Stomach (tissue), 9 donors: ENCODE data around the gene MTMR10. TPM values are rescaled to one million over a fixed set of nuclear protein-coding genes. Genes with fewer than 3 reads are reported as not detected.

ENCODE experiments used
- DNase-seq, 2 donors: peaks; one replicate each; pipeline versions ENCODE4 v3.0.0 to v3.0.0-alpha.2; 2013 to 2019
- H3K27ac ChIP-seq, 5 donors: fragments of 200-600 bp in 4 of 5; sonication (generic) in 4 of 5; one replicate each; pipeline ENCODE4 v1.5.1; 2013 to 2019; ENCODE audit warnings: mild to moderate bottlenecking in 1 of 5, moderate library complexity in 1 of 5
- H3K27me3 ChIP-seq, 3 donors: fragments of 200-600 bp; sonication (generic); one replicate each; pipeline ENCODE4 v1.5.1; 2017 to 2019; ENCODE audit warnings: mixed run types in 1 of 3
- H3K36me3 ChIP-seq, 4 donors: fragments of 200-600 bp; sonication (generic); 1 replicate in 3 of 4; 2 replicates in 1 of 4; pipeline ENCODE4 v1.5.1; 2016 to 2019
- H3K4me1 ChIP-seq, 4 donors: fragments of 200-600 bp; sonication (generic); one replicate each; pipeline ENCODE4 v1.5.1; 2016 to 2019
- H3K4me3 ChIP-seq, 4 donors: fragments of 200-600 bp; sonication (generic) in 3 of 4; one replicate each; pipeline ENCODE4 v1.5.1; 2016 to 2019; ENCODE audit warnings: mild to moderate bottlenecking in 1 of 4
- H3K9me3 ChIP-seq, 4 donors: fragments of 200-600 bp; sonication (generic); one replicate each; pipeline ENCODE4 v1.5.1; 2016 to 2019
- EP300 ChIP-seq: sonication (generic); formaldehyde crosslinking; IDR thresholded peaks from one replicate; pipeline ENCODE4 v1.6.1; 2017; ENCODE audit warnings: antibody characterized with exemption
- POLR2A ChIP-seq, 4 donors: fragments of 450-650 bp; IDR thresholded peaks; one replicate each; pipeline ENCODE4 v1.6.1; 2016; ENCODE audit warnings: antibody characterized with exemption in 4 of 4, control low read depth in 2 of 4, mild to moderate bottlenecking in 1 of 4, moderate library complexity in 1 of 4
- POLR2AphosphoS5 ChIP-seq, 3 donors: sonication (generic); formaldehyde crosslinking; IDR thresholded peaks; one replicate each; pipeline ENCODE4 v1.6.1; 2016; ENCODE audit warnings: antibody characterized with exemption in 3 of 3
- WGBS, 5 donors: extraction: QIAGEN DNeasy Blood & Tissue Kit in 3 of 5; methylation state at CpG; one replicate each; pipeline versions ENCODE4 v1.1.5 to v1.1.7; 2013 to 2018; 5-methylcytosine and 5-hydroxymethylcytosine counted together
- intact Hi-C: fragments of 100-400 bp; cut with DNase I; formaldehyde crosslinking; loops from one replicate; pipeline ENCODE4 v1.15.1; 2023; ENCODE audit warnings: low total_unique reads
- polyA plus RNA-seq, 3 donors: library from polyadenylated mRNA; stranded (reverse); fragments of 200-250 nt; gene quantifications; one replicate each; pipeline ENCODE4 v1.2.3, GENCODE V29; 2013
- total RNA-seq, 5 donors: library from RNA; depleted of rRNA; stranded (reverse); fragments of >200 nt; gene quantifications; one replicate each; pipeline versions ENCODE4 v1.1.0 to v1.2.3, GENCODE V29; 2014 to 2016
- TF ChIP-seq, protein P1 (sequence below), 7 experiments: fragments of 450-650 bp in 4 of 7; fragments of 200-600 bp in 3 of 7; sonication (generic) in 3 of 7; IDR thresholded peaks; one replicate each; pipeline ENCODE4 v1.5.1; 2016 to 2019; ENCODE audit warnings: antibody characterized with exemption in 7 of 7, control low read depth in 2 of 7, mild to moderate bottlenecking in 1 of 7
- donor health status: healthy with polysubstance abuse.
- donor health status: Bipolar disorder and iron deficiency.
- donor health status: healthy.

MTMR10 gene
- total and polyA plus RNA-seq, 8 donors: 4.9 to 118 (median 26.5) TPM

DNA sequence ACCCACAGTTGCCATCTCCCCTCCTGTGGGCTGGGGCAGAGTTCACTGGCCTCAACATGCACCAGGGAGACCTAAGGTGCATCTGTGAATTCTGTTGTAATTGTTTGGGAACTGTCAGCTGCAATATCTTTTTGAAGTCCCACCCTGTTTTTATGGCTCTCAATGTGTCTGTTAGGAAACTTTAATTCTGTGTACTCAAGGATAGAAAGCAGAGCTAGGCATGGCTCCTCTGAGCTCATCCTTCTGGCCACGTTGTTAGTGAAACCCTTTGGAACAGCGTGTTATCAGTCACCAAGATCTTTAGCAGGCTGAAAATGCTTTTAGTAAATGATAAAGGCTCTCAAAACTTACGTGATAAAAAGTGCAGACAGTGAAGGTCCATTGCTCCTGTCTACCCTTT, 33.6 kb upstream of the MTMR10 start:
- Histone ChIP-seq H3K4me1 (no peaks in the 10 kb centered on the region), H3K36me3 (no peaks in the 10 kb centered on the region), H3K27me3 (no peaks in the 10 kb centered on the region), H3K27ac (no peak overlapping the region), H3K9me3 (no peaks in the 10 kb centered on the region), H3K4me3 (no peak overlapping the region)
- 36 to 46% (median 44%) methylated on average over 3 of the region's 3 CpGs for WGBS, 5 donors
- intact Hi-C loops: no loop called here
- TF ChIP-seq, protein P1, sequence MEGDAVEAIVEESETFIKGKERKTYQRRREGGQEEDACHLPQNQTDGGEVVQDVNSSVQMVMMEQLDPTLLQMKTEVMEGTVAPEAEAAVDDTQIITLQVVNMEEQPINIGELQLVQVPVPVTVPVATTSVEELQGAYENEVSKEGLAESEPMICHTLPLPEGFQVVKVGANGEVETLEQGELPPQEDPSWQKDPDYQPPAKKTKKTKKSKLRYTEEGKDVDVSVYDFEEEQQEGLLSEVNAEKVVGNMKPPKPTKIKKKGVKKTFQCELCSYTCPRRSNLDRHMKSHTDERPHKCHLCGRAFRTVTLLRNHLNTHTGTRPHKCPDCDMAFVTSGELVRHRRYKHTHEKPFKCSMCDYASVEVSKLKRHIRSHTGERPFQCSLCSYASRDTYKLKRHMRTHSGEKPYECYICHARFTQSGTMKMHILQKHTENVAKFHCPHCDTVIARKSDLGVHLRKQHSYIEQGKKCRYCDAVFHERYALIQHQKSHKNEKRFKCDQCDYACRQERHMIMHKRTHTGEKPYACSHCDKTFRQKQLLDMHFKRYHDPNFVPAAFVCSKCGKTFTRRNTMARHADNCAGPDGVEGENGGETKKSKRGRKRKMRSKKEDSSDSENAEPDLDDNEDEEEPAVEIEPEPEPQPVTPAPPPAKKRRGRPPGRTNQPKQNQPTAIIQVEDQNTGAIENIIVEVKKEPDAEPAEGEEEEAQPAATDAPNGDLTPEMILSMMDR (IDR thresholded peaks at IDR 0.05): no peak
- TF ChIP-seq POLR2A (IDR thresholded peaks at IDR 0.05) (no peak), EP300 (no peak), POLR2AphosphoS5 (IDR thresholded peaks at IDR 0.05) (no peak)
- DNase-seq: no peak

DNA sequence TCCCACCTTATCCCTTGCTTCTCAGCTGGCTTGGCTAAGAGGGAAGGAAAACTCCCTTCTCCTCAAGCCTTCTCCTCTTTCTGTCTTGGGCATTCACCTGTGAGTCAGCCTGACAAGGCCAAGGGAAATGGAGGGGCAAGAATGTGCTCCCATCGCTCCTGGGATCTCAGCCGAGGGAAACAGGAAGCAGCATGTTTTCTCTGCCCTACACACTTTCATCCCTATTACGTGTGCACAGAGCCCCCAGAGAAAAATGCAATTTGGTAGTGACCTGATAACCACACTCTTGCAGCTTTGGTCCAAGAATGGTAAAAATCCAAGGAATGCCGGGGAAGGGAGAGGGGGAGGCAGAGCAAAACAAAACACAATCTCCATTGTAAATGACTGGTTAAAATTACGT, 32.9 kb upstream of the MTMR10 start:
- H3K4me3 ChIP-seq: no peak overlapping the region
- H3K9me3 ChIP-seq: no peaks in the 10 kb centered on the region
- no peaks in the 10 kb centered on the region for H3K4me1 ChIP-seq
- peak in 1 of 2 donors; percentile 24 for DNase-seq
- no peaks in the 10 kb centered on the region for H3K36me3 ChIP-seq
- no peaks in the 10 kb centered on the region for H3K27me3 ChIP-seq
- TF ChIP-seq POLR2AphosphoS5 (IDR thresholded peaks at IDR 0.05) (no peak), EP300 (no peak), POLR2A (IDR thresholded peaks at IDR 0.05) (no peak)
- TF ChIP-seq, protein P1 (IDR thresholded peaks at IDR 0.05): no peak
- H3K27ac ChIP-seq: no peak overlapping the region
- 19 to 36% (median 27%) methylated on average over 5 of the region's 5 CpGs for WGBS, 5 donors
- intact Hi-C loops: no loop called here

DNA sequence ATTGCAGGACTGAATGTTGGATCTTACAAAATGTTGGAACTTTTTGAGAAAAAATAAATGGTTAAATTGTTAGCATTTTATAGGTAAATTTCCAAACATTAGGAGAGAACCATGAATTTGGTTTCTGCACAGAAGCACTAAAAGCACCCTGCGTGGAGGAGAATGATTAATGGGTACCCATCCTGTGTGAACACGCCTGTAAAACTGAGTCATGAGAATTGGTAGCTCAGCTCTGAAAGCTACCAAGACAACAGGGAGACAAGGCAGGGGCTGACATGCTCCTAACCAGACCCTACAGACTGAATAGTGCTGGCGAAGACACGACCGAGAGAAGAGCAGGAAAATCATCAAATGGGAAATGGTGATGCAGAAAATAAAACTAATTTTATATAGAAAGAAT, 32.4 kb upstream of the MTMR10 start:
- Histone ChIP-seq H3K4me3 (no peak overlapping the region), H3K9me3 (no peaks in the 10 kb centered on the region), H3K4me1 (no peaks in the 10 kb centered on the region), H3K27ac (no peak overlapping the region), H3K27me3 (no peaks in the 10 kb centered on the region), H3K36me3 (no peaks in the 10 kb centered on the region)
- DNase-seq: no peak
- WGBS, 5 donors: 82 to 94% (median 91%) methylated on average over 5 of the region's 5 CpGs
- intact Hi-C loops: no loop called here
- TF ChIP-seq POLR2A (IDR thresholded peaks at IDR 0.05) (no peak), EP300 (no peak), POLR2AphosphoS5 (IDR thresholded peaks at IDR 0.05) (no peak)
- TF ChIP-seq, protein P1 (IDR thresholded peaks at IDR 0.05): no peak

DNA sequence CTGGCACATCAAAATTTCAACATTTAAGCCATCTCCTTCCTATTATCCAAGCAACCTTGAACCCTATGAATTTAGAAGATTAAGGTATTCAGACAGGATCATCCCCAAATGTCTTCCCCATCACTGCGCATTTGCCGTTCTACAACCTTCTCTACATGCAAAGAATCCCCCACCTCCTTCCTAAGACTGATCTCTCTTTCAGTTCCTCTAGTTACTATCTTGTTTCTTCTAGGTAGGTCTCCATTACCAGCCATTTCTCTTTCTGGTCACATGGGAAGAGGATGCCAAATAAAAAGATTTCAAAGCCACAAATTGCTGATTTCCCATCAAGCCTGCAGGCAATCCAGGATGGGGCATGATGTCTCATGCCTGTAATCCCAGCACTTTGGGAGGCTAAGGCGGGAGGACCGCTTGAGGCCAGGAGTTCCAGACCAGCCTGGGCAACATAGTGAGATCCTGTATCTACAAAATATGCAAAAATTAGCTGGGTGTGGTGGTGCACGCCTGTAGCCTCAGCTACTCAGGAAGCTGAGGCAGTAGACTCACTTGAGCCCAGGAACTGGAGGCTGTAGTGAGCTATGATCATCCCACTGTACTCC, 29.7 kb upstream of the MTMR10 start:
- H3K27me3 ChIP-seq: no peaks in the 10 kb centered on the region
- intact Hi-C loops: no loop called here
- no peak overlapping the region for H3K4me3 ChIP-seq
- 91 to 100% (median 97%) methylated on average over 5 of the region's 5 CpGs for WGBS, 5 donors
- DNase-seq: no peak
- no peaks in the 10 kb centered on the region for H3K9me3 ChIP-seq
- H3K4me1 ChIP-seq: no peaks in the 10 kb centered on the region
- H3K36me3 ChIP-seq: no peaks in the 10 kb centered on the region
- H3K27ac ChIP-seq: no peak overlapping the region
- TF ChIP-seq POLR2A (IDR thresholded peaks at IDR 0.05): no peak
- no peak for TF ChIP-seq POLR2AphosphoS5 (IDR thresholded peaks at IDR 0.05)
- TF ChIP-seq, protein P1 (IDR thresholded peaks at IDR 0.05): no peak
- TF ChIP-seq EP300: no peak
